GM15510 (cell line): Measurements from ENCODE around the gene DAPL1.

ENCODE experiments used
- POLR2A ChIP-seq: IDR thresholded peaks from 3 replicates; pipeline ENCODE4 v1.6.1; 2011; ENCODE audit warnings: borderline replicate concordance; ENCODE audit not compliant: insufficient read length; ENCODE audit errors: extremely low read depth

Gene DAPL1

DNA sequence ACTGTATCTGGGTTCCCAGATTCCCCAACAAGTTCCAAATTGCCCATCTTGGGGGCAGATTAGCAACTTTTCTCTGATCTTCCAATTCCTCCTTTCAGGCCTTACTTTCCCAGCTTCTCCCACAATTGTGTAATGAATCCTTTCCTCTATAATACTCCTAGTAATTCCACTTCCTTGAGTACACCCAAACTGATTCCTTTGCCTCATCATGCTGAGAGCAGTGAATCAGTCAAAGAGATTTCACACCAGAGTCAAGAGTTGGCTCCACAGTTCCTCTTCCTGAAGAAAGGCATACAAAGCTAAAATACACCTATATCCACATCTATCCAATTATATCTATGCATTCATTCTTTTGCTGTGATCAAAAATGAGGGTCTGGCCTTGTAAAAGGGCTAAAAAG, 28.6 kb upstream of the DAPL1 start:
- no peak for TF ChIP-seq POLR2A

DNA sequence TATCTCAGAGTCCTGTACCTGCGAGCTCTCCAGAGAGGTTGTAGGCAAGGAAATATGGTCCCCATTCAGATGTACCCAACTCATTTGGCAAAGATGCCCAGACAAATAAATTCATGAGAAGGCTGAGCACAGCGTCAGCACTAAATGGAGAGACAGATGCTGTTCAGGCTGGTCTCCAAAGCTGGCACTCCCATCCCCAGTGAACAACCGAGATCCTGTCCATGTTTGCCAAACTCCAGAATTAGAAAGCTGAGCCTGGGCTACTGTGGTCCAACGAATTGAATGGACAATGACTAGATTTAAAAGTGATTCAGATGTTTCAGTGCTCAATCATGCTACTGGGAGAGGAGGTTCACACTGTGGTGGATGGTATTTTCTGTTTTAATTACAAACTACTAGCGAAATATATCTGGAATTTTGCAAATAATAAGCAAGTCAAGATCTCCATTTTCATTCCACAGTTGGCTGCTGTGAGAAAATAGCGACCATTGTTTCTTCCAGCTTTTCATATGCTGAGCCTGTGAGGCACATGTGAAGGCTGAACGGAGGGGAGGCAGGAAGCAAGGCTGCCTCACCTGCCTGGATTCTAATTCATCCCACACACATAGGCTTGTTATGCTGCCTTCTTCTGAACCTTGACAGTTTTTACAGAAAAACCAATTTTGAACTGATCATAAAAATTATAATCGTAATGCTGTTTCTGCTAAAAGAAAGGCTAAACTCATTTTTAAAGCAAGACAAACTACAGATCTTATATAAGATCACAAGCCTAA, 22.6 kb upstream of the DAPL1 start:
- no peak for TF ChIP-seq POLR2A

DNA sequence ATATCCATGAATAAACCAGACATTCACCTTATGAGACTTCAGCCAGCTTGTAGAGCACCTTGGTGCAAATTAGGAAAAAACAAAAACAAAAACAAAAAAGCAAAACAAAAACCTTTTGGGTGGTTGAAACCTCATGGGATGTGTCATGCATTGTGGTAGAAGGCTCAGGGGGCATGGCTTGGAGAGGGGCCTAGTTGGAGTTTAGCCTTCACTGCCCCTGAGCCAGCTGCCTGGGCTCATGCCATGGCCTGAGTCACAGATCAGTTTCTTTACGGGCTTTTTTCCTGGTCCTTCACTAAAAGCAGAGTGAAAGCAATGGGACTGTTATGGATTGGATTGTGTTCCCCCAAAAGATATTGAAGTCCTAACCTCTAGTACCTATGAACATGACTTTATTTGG, 22.0 kb upstream of the DAPL1 start:
- TF ChIP-seq POLR2A: no peak

DNA sequence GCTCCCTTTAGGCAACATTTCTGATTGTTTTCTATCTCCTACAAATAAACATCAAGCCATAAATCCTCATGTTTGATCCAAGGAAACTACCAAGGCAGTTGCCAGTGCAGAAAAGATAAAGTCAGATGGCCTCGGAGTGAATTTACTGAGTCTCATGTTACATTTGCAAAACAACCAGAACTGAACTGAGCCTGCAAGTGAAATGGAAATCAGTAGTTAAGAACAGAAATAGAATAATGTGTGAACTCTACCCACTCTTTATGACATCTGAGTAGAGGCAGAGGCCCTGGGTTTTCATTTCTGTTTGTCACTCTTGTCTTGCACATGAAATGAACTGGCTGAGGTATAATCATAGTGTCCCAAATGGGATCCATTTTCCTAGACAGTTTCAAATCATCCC, 20.4 kb upstream of the DAPL1 start:
- no peak for TF ChIP-seq POLR2A

DNA sequence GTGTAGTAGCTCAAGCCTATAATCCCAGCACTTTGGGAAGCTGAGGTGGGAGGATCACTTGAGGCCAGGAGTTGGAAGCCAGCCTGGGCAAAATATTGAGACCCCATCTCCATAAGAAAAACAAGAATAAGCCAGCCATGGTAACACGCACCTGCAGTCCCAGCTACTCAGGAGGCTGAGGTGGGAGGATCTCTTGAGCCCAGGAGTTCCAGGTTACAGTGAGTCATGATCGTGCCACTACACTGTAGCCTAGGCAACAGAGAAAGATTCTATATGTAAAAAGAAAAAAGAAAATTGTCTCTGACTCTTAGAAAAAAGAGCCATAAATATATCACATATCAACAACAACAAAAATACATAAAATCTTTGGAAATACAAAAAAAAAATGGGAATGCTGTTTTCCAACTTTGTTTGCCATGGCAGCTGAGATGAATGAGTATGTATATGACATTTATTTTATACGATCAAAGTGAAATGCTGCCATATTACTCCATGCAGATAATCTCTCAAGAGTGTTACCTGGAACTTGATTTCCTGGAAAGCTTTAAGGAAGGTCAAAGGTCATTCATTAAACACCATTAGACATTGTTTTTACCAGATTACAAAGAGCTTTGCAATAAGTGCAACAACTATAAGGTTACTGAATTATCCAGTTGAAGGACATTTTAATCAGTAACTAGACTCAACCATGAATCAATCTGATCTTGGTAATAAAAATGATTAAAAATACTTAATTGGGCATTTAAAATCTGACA, 19.7 kb upstream of the DAPL1 start:
- TF ChIP-seq POLR2A: no peak

DNA sequence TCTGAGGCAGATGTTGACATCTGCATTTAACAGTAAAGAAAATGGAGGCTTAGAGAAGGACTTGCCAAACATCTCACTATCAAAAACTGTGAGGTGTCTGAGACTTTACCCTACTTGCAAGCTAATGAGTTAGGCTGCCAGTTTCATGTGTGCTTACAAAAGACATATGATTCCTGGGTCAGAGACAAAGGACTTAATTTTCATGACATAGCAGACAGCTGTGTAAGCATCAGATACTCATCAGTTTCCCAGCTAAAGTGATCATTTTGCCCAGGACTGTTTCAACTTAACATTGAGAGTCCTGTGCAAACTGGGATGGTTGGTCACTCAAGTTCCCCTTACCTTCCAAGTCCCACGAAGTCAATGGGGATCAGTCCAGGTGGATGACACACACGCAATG, 18.9 kb upstream of the DAPL1 start:
- no peak for TF ChIP-seq POLR2A

DNA sequence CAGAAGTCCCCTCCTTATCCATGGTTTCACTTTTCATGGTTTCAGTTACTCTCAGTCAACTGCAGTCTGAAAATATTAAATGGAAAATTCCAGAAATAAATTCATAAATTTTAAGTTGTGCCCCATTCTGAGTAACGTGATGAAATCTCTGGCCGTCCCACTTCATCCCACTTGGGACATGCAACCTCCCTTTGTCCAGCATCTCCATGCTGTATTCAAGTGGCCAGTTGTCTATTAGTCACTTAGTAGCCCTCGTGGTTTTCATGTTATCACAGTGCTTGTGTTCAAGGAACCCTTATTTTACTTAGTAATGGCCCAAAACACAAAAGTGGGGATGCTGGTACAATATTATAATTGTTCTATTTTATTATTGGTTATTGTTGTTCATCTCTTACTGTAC, 18.0 kb upstream of the DAPL1 start:
- no peak for TF ChIP-seq POLR2A

DNA sequence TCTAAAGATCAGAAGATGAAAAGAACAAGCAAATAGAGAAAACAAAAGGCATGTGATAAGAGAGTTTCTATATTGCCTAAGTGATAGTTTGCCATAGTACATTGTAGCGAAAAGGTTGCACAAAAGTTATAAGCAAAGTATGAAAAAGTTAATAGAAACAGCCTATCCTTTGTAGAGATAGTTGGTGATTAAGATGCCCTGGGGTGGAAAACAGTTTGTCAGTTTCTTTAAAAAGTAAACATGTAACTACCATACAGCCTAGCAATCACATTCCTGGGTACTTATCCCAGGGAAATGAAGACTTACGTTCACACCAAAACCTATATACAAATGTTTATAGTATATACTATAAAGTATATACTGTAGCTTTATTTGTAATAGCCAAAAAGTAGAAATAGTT, 16.9 kb upstream of the DAPL1 start:
- TF ChIP-seq POLR2A: no peak

DNA sequence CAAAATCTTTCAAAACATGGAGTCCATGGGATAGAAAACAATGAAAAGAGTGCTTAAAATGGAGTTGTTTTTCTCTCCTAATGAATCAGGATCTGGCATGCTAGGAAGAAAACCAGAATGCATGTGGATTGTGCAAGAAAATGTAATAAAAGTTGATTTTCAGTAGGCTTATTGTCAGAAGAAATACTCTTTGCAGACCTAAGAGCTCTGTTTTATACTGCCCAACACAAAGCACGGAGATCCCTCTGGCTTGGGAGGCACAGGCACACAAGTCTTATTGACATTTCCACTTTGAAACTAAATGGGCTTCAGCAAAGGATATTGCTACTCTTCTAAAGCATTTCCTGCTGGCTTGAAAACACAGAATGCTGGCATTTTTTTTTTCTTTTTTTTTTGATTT, 15.5 kb upstream of the DAPL1 start:
- no peak for TF ChIP-seq POLR2A

DNA sequence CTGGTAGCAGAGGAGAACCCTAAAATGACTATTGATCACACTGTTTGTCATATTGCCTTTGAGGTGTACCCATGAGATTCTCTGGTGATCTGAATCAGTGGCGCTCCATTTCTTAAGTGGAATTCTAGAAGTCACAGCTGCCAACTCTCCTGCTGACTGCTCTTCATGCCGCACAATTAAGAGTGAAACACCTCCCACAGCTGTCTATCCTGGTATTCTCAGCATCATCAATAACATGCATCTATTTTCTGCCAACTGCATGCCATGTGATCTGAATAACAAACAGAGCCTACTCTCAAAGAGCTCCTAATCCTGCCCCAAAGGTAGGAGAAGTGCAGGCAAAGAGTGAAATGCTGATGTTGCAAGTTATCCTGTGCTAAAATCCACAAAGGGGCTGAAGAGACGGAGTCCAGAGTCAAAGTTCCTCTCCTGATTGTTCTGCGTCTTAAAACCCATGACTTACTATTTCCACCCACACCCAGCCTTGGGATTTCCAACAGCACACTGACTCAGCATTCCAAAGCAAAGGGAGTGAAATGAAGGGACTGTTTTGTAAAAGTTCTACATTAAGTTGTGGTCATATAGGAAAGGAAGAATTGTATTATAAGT, 13.7 kb upstream of the DAPL1 start:
- no peak for TF ChIP-seq POLR2A

DNA sequence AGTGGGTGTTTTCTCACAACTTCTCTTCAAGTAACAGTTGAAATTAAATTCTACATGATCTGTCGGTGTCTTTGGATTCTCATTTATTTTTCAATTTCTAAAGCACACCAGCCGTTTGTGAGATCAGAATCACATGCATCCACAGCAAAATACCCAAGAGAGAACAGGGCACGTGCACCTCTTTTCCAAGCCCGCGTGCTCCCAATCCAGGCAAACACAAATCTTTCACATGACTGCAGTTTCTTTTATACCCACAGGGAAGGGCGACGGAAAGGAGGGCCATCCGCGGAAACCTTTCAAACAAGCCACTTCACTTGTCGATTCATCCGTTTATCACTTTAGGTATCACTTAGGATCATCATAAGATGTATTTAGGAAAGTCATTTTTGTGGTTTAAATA, 13.0 kb upstream of the DAPL1 start:
- TF ChIP-seq POLR2A: no peak

DNA sequence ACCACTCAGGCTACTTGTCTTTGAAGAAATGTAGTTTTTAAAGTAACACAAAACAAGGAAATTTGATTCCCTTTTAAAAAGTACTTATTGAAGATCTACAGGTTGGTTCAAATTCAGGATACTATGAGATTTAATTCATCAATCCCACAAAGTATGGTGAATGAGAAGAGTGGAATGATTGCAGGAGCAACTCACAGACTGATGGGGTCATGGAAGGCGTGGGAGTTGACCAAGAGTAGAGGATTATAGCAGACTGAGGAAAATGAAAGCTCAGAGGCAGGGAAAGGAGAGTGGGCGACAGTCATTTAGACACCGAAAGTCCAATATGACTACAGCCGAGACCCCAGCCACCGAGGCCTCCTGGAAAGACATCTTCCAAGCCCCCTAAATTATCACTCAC, 12.5 kb upstream of the DAPL1 start:
- no peak for TF ChIP-seq POLR2A

DNA sequence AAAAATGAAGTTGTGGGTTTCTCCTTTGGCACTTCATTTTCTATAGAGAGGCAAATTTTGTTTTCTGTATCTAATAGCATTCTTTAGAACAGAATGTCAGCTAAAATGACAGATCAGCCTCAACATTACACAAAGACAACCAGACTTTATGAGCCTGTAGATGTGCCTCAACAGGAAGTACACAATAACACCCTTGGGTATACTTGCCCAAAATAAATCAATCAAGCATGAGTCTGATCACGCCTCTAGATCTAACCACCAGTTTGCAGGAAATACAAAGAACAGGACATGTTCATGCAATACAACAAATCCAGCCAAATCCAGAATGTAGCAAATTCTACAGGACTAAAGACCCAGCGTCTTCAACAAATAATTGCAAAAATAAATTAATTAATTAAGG, 11.2 kb upstream of the DAPL1 start:
- no peak for TF ChIP-seq POLR2A

DNA sequence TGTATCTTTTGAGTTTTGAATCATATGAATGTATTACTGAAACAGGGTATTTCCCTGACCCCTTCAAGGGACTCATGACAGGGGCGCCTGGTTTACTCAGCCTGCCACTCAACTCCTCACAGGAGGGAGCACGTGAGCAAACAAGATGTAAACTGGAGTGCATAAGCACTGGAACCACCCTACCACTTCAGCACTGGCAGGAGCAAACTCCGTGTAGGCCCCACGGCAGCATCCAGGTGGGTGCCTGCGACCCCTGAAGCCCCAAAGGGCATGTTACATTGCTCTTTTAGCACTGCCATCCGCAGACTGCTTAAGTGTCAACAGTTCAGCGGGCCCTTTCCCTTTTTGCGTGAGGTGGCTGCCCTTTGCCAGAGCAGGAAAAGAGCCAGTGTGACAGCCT, 8.2 kb upstream of the DAPL1 start:
- TF ChIP-seq POLR2A: no peak

DNA sequence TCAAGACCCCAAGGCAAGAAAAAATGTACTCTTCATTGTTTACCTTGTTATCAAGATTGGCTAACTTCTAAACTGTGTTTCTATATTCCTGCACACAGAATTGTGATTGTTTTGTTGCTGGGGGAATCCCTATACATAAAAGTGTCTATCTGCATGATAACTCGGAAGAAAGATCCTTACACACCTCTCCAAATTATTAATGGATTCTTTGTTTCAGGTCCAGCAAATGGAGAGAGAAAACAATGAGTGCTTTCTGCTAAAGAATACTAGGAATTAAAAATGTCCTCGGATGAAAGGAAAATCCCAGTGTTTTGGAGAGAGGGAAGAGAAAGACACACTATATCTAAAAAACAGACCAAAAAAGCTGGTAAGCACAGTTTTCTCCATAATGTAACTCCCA, 6.2 kb upstream of the DAPL1 start:
- TF ChIP-seq POLR2A: no peak

DNA sequence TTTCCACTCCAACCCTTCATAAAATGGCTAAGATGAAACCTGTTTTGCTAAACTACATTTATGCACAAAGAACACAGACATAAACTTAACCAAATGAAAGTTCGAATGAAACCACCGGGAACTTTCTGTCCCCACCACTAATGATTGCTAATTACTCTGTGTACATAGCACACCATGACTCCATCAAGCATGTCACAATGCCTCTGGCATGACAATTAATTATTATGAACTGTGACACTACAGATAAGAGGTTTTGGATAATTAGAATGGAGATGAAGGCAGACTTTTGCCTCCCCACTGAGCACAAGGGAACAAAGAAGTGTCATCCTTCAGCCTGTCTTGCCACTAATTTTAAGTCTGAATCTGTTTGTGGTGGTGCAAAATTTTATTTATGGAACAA, 1.5 kb downstream of the DAPL1 start:
- TF ChIP-seq POLR2A: no peak
